Activated T-cell treated with anti-CD3 and anti-CD28 coated beads, Interleukin-2, amount 50 U/mL, for 72 hours (primary cell): ENCODE results near the gene KIRREL3. TPM values are rescaled to one million over a fixed set of nuclear protein-coding genes. Genes with fewer than 3 reads are reported as not detected.

Experiments used
- ATAC-seq, 2 donors: fragments of 150-1000 bp; cut with Tn5 transposase; replicated peaks in 1 of 2; 2 replicates each; pipeline ENCODE4 v1.10.0; 2021; ENCODE audit warnings: moderate library complexity in 2 of 2, mild to moderate bottlenecking in 1 of 2
- DNase-seq, 2 donors: peaks; one replicate each; pipeline ENCODE4 v3.0.0; 2021 to 2022; ENCODE audit warnings: mixed read lengths in 1 of 2
- H3K27ac Mint-ChIP-seq: one replicate; pipeline ENCODE4 v1.8.0; 2022; ENCODE audit warnings: mild to moderate bottlenecking, moderate library complexity, mixed read lengths
- H3K27me3 Mint-ChIP-seq: one replicate; pipeline ENCODE4 v1.8.0; 2022; ENCODE audit warnings: low read depth, mixed read lengths
- H3K36me3 Mint-ChIP-seq, 2 donors: one replicate each; pipeline ENCODE4 v1.8.0; 2022; ENCODE audit warnings: mixed read lengths in 2 of 2, mild to moderate bottlenecking in 1 of 2; ENCODE audit not compliant: insufficient read depth in 2 of 2
- H3K4me1 Mint-ChIP-seq: one replicate; pipeline ENCODE4 v1.8.0; 2022; ENCODE audit warnings: low read depth, mixed read lengths
- H3K4me3 Mint-ChIP-seq, 2 donors: one replicate each; pipeline ENCODE4 v1.8.0; 2022; ENCODE audit warnings: mild to moderate bottlenecking in 2 of 2, mixed read lengths in 2 of 2, moderate library complexity in 2 of 2
- H3K9me3 Mint-ChIP-seq, 2 donors: one replicate each; pipeline ENCODE4 v1.8.0; 2022; ENCODE audit warnings: mixed read lengths in 2 of 2
- total RNA-seq, 2 donors: library from RNA; stranded (reverse); gene quantifications; one replicate each; pipeline ENCODE4 v1.2.3, GENCODE V29; 2022

KIRREL3 gene
- total RNA-seq, 2 donors from 2014 or later, result not detected

- Mint-ChIP-seq H3K27me3 (peaks cover 21% of the 10 kb centered on the region), H3K36me3 (no peaks in the 10 kb centered on the region), H3K4me3 (no peak overlapping the region), H3K27ac (no peak overlapping the region), H3K9me3 (no peaks in the 10 kb centered on the region), H3K4me1 (peaks cover 6% of the 10 kb centered on the region)
- no peak for DNase-seq
- ATAC-seq, result no peak
Observed at GRCh38 chr11:126733685-126734084, 266.9 kb downstream of the KIRREL3 start.

- Mint-ChIP-seq H3K27me3 (peaks cover 21% of the 10 kb centered on the region), H3K9me3 (no peaks in the 10 kb centered on the region), H3K4me3 (no peak overlapping the region), H3K36me3 (no peaks in the 10 kb centered on the region), H3K4me1 (peaks cover 6% of the 10 kb centered on the region), H3K27ac (no peak overlapping the region)
- ATAC-seq, result no peak
- DNase-seq, result no peak
Observed at GRCh38 chr11:126732981-126733380, 267.6 kb downstream of the KIRREL3 start.

GRCh38 chr11:126731576-126732142 is 268.9 kb downstream of the KIRREL3 start:
- DNase-seq, result no peak
- H3K27me3 Mint-ChIP-seq, result peaks cover 21% of the 10 kb centered on the region
- H3K36me3 Mint-ChIP-seq, result no peaks in the 10 kb centered on the region
- no peak overlapping the region for H3K4me3 Mint-ChIP-seq
- H3K9me3 Mint-ChIP-seq, result no peaks in the 10 kb centered on the region
- H3K27ac Mint-ChIP-seq, result no peak overlapping the region
- H3K4me1 Mint-ChIP-seq, result peaks cover 6% of the 10 kb centered on the region
- no peak for ATAC-seq

- H3K27ac Mint-ChIP-seq, result no peak overlapping the region
Observed at GRCh38 chr11:126727381-126727780, 273.2 kb downstream of the KIRREL3 start.

GRCh38 chr11:126725521-126725920 is 275.0 kb downstream of the KIRREL3 start:
- ATAC-seq, result no peak

More at GRCh38 chr11:126727381-126727780, 273.2 kb downstream of the KIRREL3 start:
- ATAC-seq (no peak), DNase-seq (no peak)
- Mint-ChIP-seq H3K36me3 (no peaks in the 10 kb centered on the region), H3K4me1 (peaks cover 1% of the 10 kb centered on the region), H3K27me3 (peaks cover 13% of the 10 kb centered on the region), H3K4me3 (no peak overlapping the region), H3K9me3 (no peaks in the 10 kb centered on the region)

GRCh38 chr11:126725043-126725442 is 275.5 kb downstream of the KIRREL3 start:
- DNase-seq, result no peak
- Mint-ChIP-seq H3K4me3 (no peak overlapping the region), H3K36me3 (no peaks in the 10 kb centered on the region), H3K27me3 (peaks cover 9% of the 10 kb centered on the region), H3K27ac (no peak overlapping the region), H3K9me3 (peaks cover 0 to 1% of the 10 kb centered on the region in 2 donors), H3K4me1 (no peaks in the 10 kb centered on the region)
- ATAC-seq, result no peak

More at GRCh38 chr11:126725521-126725920, 275.0 kb downstream of the KIRREL3 start:
- no peak overlapping the region for H3K4me3 Mint-ChIP-seq
- H3K36me3 Mint-ChIP-seq, result no peaks in the 10 kb centered on the region
- H3K9me3 Mint-ChIP-seq, result peaks cover 0 to 1% of the 10 kb centered on the region in 2 donors
- no peaks in the 10 kb centered on the region for H3K4me1 Mint-ChIP-seq
- no peak overlapping the region for H3K27ac Mint-ChIP-seq
- H3K27me3 Mint-ChIP-seq, result peaks cover 11% of the 10 kb centered on the region
- DNase-seq, result no peak

GRCh38 chr11:126723665-126724045 is 276.9 kb downstream of the KIRREL3 start:
- DNase-seq, result no peak
- H3K4me1 Mint-ChIP-seq, result no peaks in the 10 kb centered on the region
- peaks cover 0 to 1% of the 10 kb centered on the region in 2 donors for H3K9me3 Mint-ChIP-seq
- no peak overlapping the region for H3K4me3 Mint-ChIP-seq
- peaks cover 8% of the 10 kb centered on the region for H3K27me3 Mint-ChIP-seq
- no peak for ATAC-seq
- no peaks in the 10 kb centered on the region for H3K36me3 Mint-ChIP-seq
- H3K27ac Mint-ChIP-seq, result no peak overlapping the region

- Mint-ChIP-seq H3K4me1 (no peaks in the 10 kb centered on the region), H3K27ac (no peak overlapping the region), H3K27me3 (peaks cover 8% of the 10 kb centered on the region), H3K9me3 (peaks cover 0 to 1% of the 10 kb centered on the region in 2 donors), H3K36me3 (no peaks in the 10 kb centered on the region), H3K4me3 (no peak overlapping the region)
- DNase-seq (no peak), ATAC-seq (no peak)
Observed at GRCh38 chr11:126722956-126723664, 277.5 kb downstream of the KIRREL3 start.

- peaks cover 8% of the 10 kb centered on the region for H3K27me3 Mint-ChIP-seq
- no peaks in the 10 kb centered on the region for H3K36me3 Mint-ChIP-seq
- H3K27ac Mint-ChIP-seq, result no peak overlapping the region
- no peak overlapping the region for H3K4me3 Mint-ChIP-seq
- no peaks in the 10 kb centered on the region for H3K4me1 Mint-ChIP-seq
- ATAC-seq, result no peak
- no peak for DNase-seq
- peaks cover 0 to 1% of the 10 kb centered on the region in 2 donors for H3K9me3 Mint-ChIP-seq
Observed at GRCh38 chr11:126722006-126722736, 278.4 kb downstream of the KIRREL3 start.

GRCh38 chr11:126720539-126721235 is 279.9 kb downstream of the KIRREL3 start:
- H3K4me1 Mint-ChIP-seq, result no peaks in the 10 kb centered on the region
- peaks cover 8% of the 10 kb centered on the region for H3K27me3 Mint-ChIP-seq
- H3K27ac Mint-ChIP-seq, result no peak overlapping the region

GRCh38 chr11:126719740-126720139 is 280.8 kb downstream of the KIRREL3 start:
- Mint-ChIP-seq H3K36me3 (no peaks in the 10 kb centered on the region), H3K27ac (no peak overlapping the region), H3K27me3 (peaks cover 8% of the 10 kb centered on the region), H3K4me1 (no peaks in the 10 kb centered on the region), H3K9me3 (peaks cover 0 to 1% of the 10 kb centered on the region in 2 donors), H3K4me3 (no peak overlapping the region)
- DNase-seq (no peak), ATAC-seq (no peak)

More at GRCh38 chr11:126720539-126721235, 279.9 kb downstream of the KIRREL3 start:
- Mint-ChIP-seq H3K36me3 (no peaks in the 10 kb centered on the region), H3K9me3 (peaks cover 0 to 1% of the 10 kb centered on the region in 2 donors), H3K4me3 (no peak overlapping the region)
- no peak for ATAC-seq
- DNase-seq, result no peak

GRCh38 chr11:126718276-126718675 is 282.3 kb downstream of the KIRREL3 start:
- H3K27ac Mint-ChIP-seq, result no peak overlapping the region
- ATAC-seq (no peak), DNase-seq (no peak)
- no peak overlapping the region for H3K4me3 Mint-ChIP-seq
- peaks cover 0 to 1% of the 10 kb centered on the region in 2 donors for H3K9me3 Mint-ChIP-seq
- no peaks in the 10 kb centered on the region for H3K36me3 Mint-ChIP-seq
- no peaks in the 10 kb centered on the region for H3K4me1 Mint-ChIP-seq
- peaks cover 9% of the 10 kb centered on the region for H3K27me3 Mint-ChIP-seq
